Measurements from ENCODE around the gene WWOX.

WWOX gene

GRCh38 chr16:79077346-79077745 is 977.9 kb downstream of the WWOX start:
- Histone ChIP-seq H3K4me3 (ENCODE audit: low read depth, low read length) (no peak overlapping the region), H3K9ac (ENCODE audit: low read depth, low read length) (no peak overlapping the region), H3K9me3 (ENCODE audit: control insufficient read depth, insufficient read depth, low read length) (no peaks in the 10 kb centered on the region), H3K27ac (ENCODE audit: low read depth, low read length) (no peak overlapping the region), H3K4me1 (ENCODE audit: control insufficient read depth, insufficient read depth, low read length) (peaks cover 20% of the 10 kb centered on the region), H3K36me3 (ENCODE audit: control insufficient read depth, insufficient read depth, low read length) (no peaks in the 10 kb centered on the region), H3K27me3 (ENCODE audit: control insufficient read depth, insufficient read depth, low read length) (no peaks in the 10 kb centered on the region)

- H3K27ac ChIP-seq (ENCODE audit: low read depth, low read length): no peak overlapping the region
These were observed 980.4 kb downstream of the WWOX start for GRCh38 chr16:79079656-79080420.

GRCh38 chr16:79081297-79082066 is 982.0 kb downstream of the WWOX start:
- Histone ChIP-seq H3K4me3 (ENCODE audit: low read depth, low read length) (no peak overlapping the region), H3K27ac (ENCODE audit: low read depth, low read length) (no peak overlapping the region), H3K27me3 (ENCODE audit: control insufficient read depth, insufficient read depth, low read length) (no peaks in the 10 kb centered on the region), H3K9me3 (ENCODE audit: control insufficient read depth, insufficient read depth, low read length) (no peaks in the 10 kb centered on the region), H3K4me1 (ENCODE audit: control insufficient read depth, insufficient read depth, low read length) (peaks cover 9% of the 10 kb centered on the region; the same call in 1 of the 2 replicates), H3K9ac (ENCODE audit: low read depth, low read length) (no peak overlapping the region), H3K36me3 (ENCODE audit: control insufficient read depth, insufficient read depth, low read length) (no peaks in the 10 kb centered on the region)

More at GRCh38 chr16:79079656-79080420, 980.4 kb downstream of the WWOX start:
- H3K27me3 ChIP-seq (ENCODE audit: control insufficient read depth, insufficient read depth, low read length): no peaks in the 10 kb centered on the region
- H3K4me3 ChIP-seq (ENCODE audit: low read depth, low read length): no peak overlapping the region
- no peak overlapping the region for H3K9ac ChIP-seq (ENCODE audit: low read depth, low read length)
- H3K4me1 ChIP-seq (ENCODE audit: control insufficient read depth, insufficient read depth, low read length): peaks cover 18% of the 10 kb centered on the region
- H3K9me3 ChIP-seq (ENCODE audit: control insufficient read depth, insufficient read depth, low read length): no peaks in the 10 kb centered on the region
- no peaks in the 10 kb centered on the region for H3K36me3 ChIP-seq (ENCODE audit: control insufficient read depth, insufficient read depth, low read length)

GRCh38 chr16:79082970-79083369 is 983.5 kb downstream of the WWOX start:
- H3K9me3 ChIP-seq (ENCODE audit: control insufficient read depth, insufficient read depth, low read length): no peaks in the 10 kb centered on the region
- no peaks in the 10 kb centered on the region for H3K27me3 ChIP-seq (ENCODE audit: control insufficient read depth, insufficient read depth, low read length)

GRCh38 chr16:79083508-79084299 is 984.2 kb downstream of the WWOX start:
- Histone ChIP-seq H3K27ac (ENCODE audit: low read depth, low read length) (no peak overlapping the region), H3K9me3 (ENCODE audit: control insufficient read depth, insufficient read depth, low read length) (no peaks in the 10 kb centered on the region), H3K4me3 (ENCODE audit: low read depth, low read length) (no peak overlapping the region), H3K4me1 (ENCODE audit: control insufficient read depth, insufficient read depth, low read length) (no peaks in the 10 kb centered on the region), H3K27me3 (ENCODE audit: control insufficient read depth, insufficient read depth, low read length) (no peaks in the 10 kb centered on the region), H3K9ac (ENCODE audit: low read depth, low read length) (no peak overlapping the region), H3K36me3 (ENCODE audit: control insufficient read depth, insufficient read depth, low read length) (no peaks in the 10 kb centered on the region)

More at GRCh38 chr16:79082970-79083369, 983.5 kb downstream of the WWOX start:
- Histone ChIP-seq H3K4me1 (ENCODE audit: control insufficient read depth, insufficient read depth, low read length) (no peaks in the 10 kb centered on the region), H3K27ac (ENCODE audit: low read depth, low read length) (no peak overlapping the region), H3K9ac (ENCODE audit: low read depth, low read length) (no peak overlapping the region), H3K36me3 (ENCODE audit: control insufficient read depth, insufficient read depth, low read length) (no peaks in the 10 kb centered on the region), H3K4me3 (ENCODE audit: low read depth, low read length) (no peak overlapping the region)

- no peaks in the 10 kb centered on the region for H3K4me1 ChIP-seq (ENCODE audit: control insufficient read depth, insufficient read depth, low read length)
- no peaks in the 10 kb centered on the region for H3K9me3 ChIP-seq (ENCODE audit: control insufficient read depth, insufficient read depth, low read length)
- H3K4me3 ChIP-seq (ENCODE audit: low read depth, low read length): no peak overlapping the region
- no peak overlapping the region for H3K9ac ChIP-seq (ENCODE audit: low read depth, low read length)
- H3K27me3 ChIP-seq (ENCODE audit: control insufficient read depth, insufficient read depth, low read length): no peaks in the 10 kb centered on the region
- H3K36me3 ChIP-seq (ENCODE audit: control insufficient read depth, insufficient read depth, low read length): no peaks in the 10 kb centered on the region
- no peak overlapping the region for H3K27ac ChIP-seq (ENCODE audit: low read depth, low read length)
These were observed 989.5 kb downstream of the WWOX start for GRCh38 chr16:79088971-79089370.

GRCh38 chr16:79089735-79090284 is 990.4 kb downstream of the WWOX start:
- Histone ChIP-seq H3K27me3 (ENCODE audit: control insufficient read depth, insufficient read depth, low read length) (no peaks in the 10 kb centered on the region), H3K9ac (ENCODE audit: low read depth, low read length) (no peak overlapping the region), H3K27ac (ENCODE audit: low read depth, low read length) (no peak overlapping the region), H3K9me3 (ENCODE audit: control insufficient read depth, insufficient read depth, low read length) (no peaks in the 10 kb centered on the region), H3K4me3 (ENCODE audit: low read depth, low read length) (no peak overlapping the region), H3K36me3 (ENCODE audit: control insufficient read depth, insufficient read depth, low read length) (no peaks in the 10 kb centered on the region), H3K4me1 (ENCODE audit: control insufficient read depth, insufficient read depth, low read length) (no peaks in the 10 kb centered on the region)

- Histone ChIP-seq H3K4me3 (ENCODE audit: low read depth, low read length) (no peak overlapping the region), H3K27ac (ENCODE audit: low read depth, low read length) (no peak overlapping the region), H3K27me3 (ENCODE audit: control insufficient read depth, insufficient read depth, low read length) (no peaks in the 10 kb centered on the region), H3K36me3 (ENCODE audit: control insufficient read depth, insufficient read depth, low read length) (no peaks in the 10 kb centered on the region), H3K4me1 (ENCODE audit: control insufficient read depth, insufficient read depth, low read length) (peaks cover under 1% of the 10 kb centered on the region; the same call in 1 of the 2 replicates), H3K9ac (ENCODE audit: low read depth, low read length) (no peak overlapping the region), H3K9me3 (ENCODE audit: control insufficient read depth, insufficient read depth, low read length) (no peaks in the 10 kb centered on the region)
These were observed 991.5 kb downstream of the WWOX start for GRCh38 chr16:79090966-79091365.

GRCh38 chr16:79092846-79093245 is 993.4 kb downstream of the WWOX start:
- no peak overlapping the region for H3K9ac ChIP-seq (ENCODE audit: low read depth, low read length)
- no peaks in the 10 kb centered on the region for H3K36me3 ChIP-seq (ENCODE audit: control insufficient read depth, insufficient read depth, low read length)

GRCh38 chr16:79093554-79093967 is 994.1 kb downstream of the WWOX start:
- H3K4me3 ChIP-seq (ENCODE audit: low read depth, low read length): no peak overlapping the region
- no peaks in the 10 kb centered on the region for H3K9me3 ChIP-seq (ENCODE audit: control insufficient read depth, insufficient read depth, low read length)
- peaks cover 26% of the 10 kb centered on the region for H3K4me1 ChIP-seq (ENCODE audit: control insufficient read depth, insufficient read depth, low read length)
- no peak overlapping the region for H3K27ac ChIP-seq (ENCODE audit: low read depth, low read length)
- H3K9ac ChIP-seq (ENCODE audit: low read depth, low read length): no peak overlapping the region
- H3K36me3 ChIP-seq (ENCODE audit: control insufficient read depth, insufficient read depth, low read length): no peaks in the 10 kb centered on the region
- no peaks in the 10 kb centered on the region for H3K27me3 ChIP-seq (ENCODE audit: control insufficient read depth, insufficient read depth, low read length)

More at GRCh38 chr16:79092846-79093245, 993.4 kb downstream of the WWOX start:
- Histone ChIP-seq H3K27me3 (ENCODE audit: control insufficient read depth, insufficient read depth, low read length) (no peaks in the 10 kb centered on the region), H3K27ac (ENCODE audit: low read depth, low read length) (no peak overlapping the region), H3K9me3 (ENCODE audit: control insufficient read depth, insufficient read depth, low read length) (no peaks in the 10 kb centered on the region), H3K4me3 (ENCODE audit: low read depth, low read length) (no peak overlapping the region), H3K4me1 (ENCODE audit: control insufficient read depth, insufficient read depth, low read length) (peaks cover 19% of the 10 kb centered on the region)
